Measurements from ENCODE around the gene PLXND1. TPM values are rescaled to one million over a fixed set of nuclear protein-coding genes. Genes with fewer than 3 reads are reported as not detected.

The PLXND1 gene
- total RNA-seq, 2 experiments from 2014 or later, result 7.6 to 7.7 TPM

- POLR2A ChIA-PET, result interaction anchor here (1.8 kb wide), 1 partner anchor 17 kb away, joined by 8 read pairs; no protein-coding TSS in a partner anchor
- CTCF ChIA-PET, result interaction anchor here (0.6 to 1.5 kb wide), 2 partner anchors 12 to 32 kb away, joined by 3 to 7 read pairs; no protein-coding TSS in a partner anchor
These were observed 12.7 kb downstream of the PLXND1 start for GRCh38 chr3:129593595-129594339.

- POLR2A ChIA-PET, result interaction anchor here (1.8 kb wide), 1 partner anchor 16 kb away, joined by 8 read pairs; no protein-coding TSS in a partner anchor
- CTCF ChIA-PET, result interaction anchor here (1.5 kb wide), 1 partner anchor 13 kb away, joined by 7 read pairs; no protein-coding TSS in a partner anchor
These were observed 13.3 kb downstream of the PLXND1 start for GRCh38 chr3:129593230-129593594.

GRCh38 chr3:129592381-129593131 is 13.9 kb downstream of the PLXND1 start:
- ChIA-PET CTCF (interaction anchor here (1.3 kb wide), 1 partner anchor 16 kb away, joined by 3 read pairs; no protein-coding TSS in a partner anchor), POLR2A (no interaction called here)

- POLR2A ChIA-PET, result no interaction called here
- CTCF ChIA-PET, result interaction anchor here (1.3 kb wide), 1 partner anchor 15 kb away, joined by 3 read pairs; no protein-coding TSS in a partner anchor
These were observed 14.5 kb downstream of the PLXND1 start for GRCh38 chr3:129591932-129592331.

- POLR2A ChIA-PET, result no interaction called here
These were observed 16.3 kb downstream of the PLXND1 start for GRCh38 chr3:129590215-129590614.

GRCh38 chr3:129587566-129588210 is 18.8 kb downstream of the PLXND1 start:
- POLR2A ChIA-PET, result no interaction called here
- CTCF ChIA-PET, result no interaction called here

More at GRCh38 chr3:129590215-129590614, 16.3 kb downstream of the PLXND1 start:
- CTCF ChIA-PET, result no interaction called here

GRCh38 chr3:129586746-129587430 is 19.6 kb downstream of the PLXND1 start:
- CTCF ChIA-PET, result no interaction called here
- POLR2A ChIA-PET, result no interaction called here

- ChIA-PET POLR2A (no interaction called here), CTCF (no interaction called here)
These were observed 20.4 kb downstream of the PLXND1 start for GRCh38 chr3:129585949-129586657.

GRCh38 chr3:129584631-129585030 is 21.8 kb downstream of the PLXND1 start:
- ChIA-PET POLR2A (no interaction called here), CTCF (no interaction called here)

GRCh38 chr3:129583289-129583688 is 23.2 kb downstream of the PLXND1 start:
- POLR2A ChIA-PET, result no interaction called here
- CTCF ChIA-PET, result no interaction called here

GRCh38 chr3:129582799-129583198 is 23.7 kb downstream of the PLXND1 start:
- ChIA-PET CTCF (no interaction called here), POLR2A (no interaction called here)

GRCh38 chr3:129581623-129582022 is 24.9 kb downstream of the PLXND1 start:
- ChIA-PET POLR2A (no interaction called here), CTCF (no interaction called here)

GRCh38 chr3:129579991-129580390 is 26.5 kb downstream of the PLXND1 start:
- CTCF ChIA-PET, result no interaction called here
- POLR2A ChIA-PET, result no interaction called here

- POLR2A ChIA-PET, result interaction anchor here (2.0 kb wide), 1 partner anchor 16 kb away, joined by 8 read pairs; no protein-coding TSS in a partner anchor
These were observed 28.3 kb downstream of the PLXND1 start for GRCh38 chr3:129577925-129578786.

GRCh38 chr3:129577366-129577765 is 29.1 kb downstream of the PLXND1 start:
- ChIA-PET POLR2A (interaction anchor here (0.6 to 2.0 kb wide), 3 partner anchors 17 to 49 kb away, joined by 3 to 8 read pairs (median 4); no protein-coding TSS in a partner anchor), CTCF (interaction anchor here (1.0 to 1.4 kb wide), 2 partner anchors 14 to 30 kb away, joined by 3 read pairs; no protein-coding TSS in a partner anchor)

More at GRCh38 chr3:129577925-129578786, 28.3 kb downstream of the PLXND1 start:
- CTCF ChIA-PET, result no interaction called here

GRCh38 chr3:129576514-129577352 is 29.7 kb downstream of the PLXND1 start:
- ChIA-PET CTCF (interaction anchor here (1.0 to 1.4 kb wide), 2 partner anchors 15 to 30 kb away, joined by 3 read pairs; no protein-coding TSS in a partner anchor), POLR2A (interaction anchor here (0.6 to 2.0 kb wide), 3 partner anchors 17 to 50 kb away, joined by 3 to 8 read pairs (median 4); no protein-coding TSS in a partner anchor)

- POLR2A ChIA-PET, result interaction anchor here (1.3 kb wide), 1 partner anchor 30 kb away, joined by 4 read pairs; no protein-coding TSS in a partner anchor
- CTCF ChIA-PET, result no interaction called here
These were observed 30.5 kb downstream of the PLXND1 start for GRCh38 chr3:129575997-129576384.
